Posterior cingulate gyrus (tissue), 11 donors: ENCODE data around the gene TMEM178A.

Experiments
- DNase-seq, 10 donors: peaks; one replicate each; pipeline versions ENCODE4 v3.0.0 to v3.0.0-alpha.2; 2020 to 2021; ENCODE audit warnings: mixed read lengths in 3 of 10
- intact Hi-C: fragments of 100-400 bp; cut with DNase I; formaldehyde crosslinking; loops from one replicate; pipeline ENCODE4 v1.15.1; 2023

TMEM178A gene

GRCh38 chr2:39673018-39673417 lies 7.3 kb downstream of the TMEM178A start:
- DNase-seq, result no peak
- intact Hi-C loops, result no loop called here

- intact Hi-C loops, result no loop called here
- DNase-seq, result no peak
Observed at GRCh38 chr2:39676342-39676741, 10.6 kb downstream of the TMEM178A start.

- no peak for DNase-seq
- intact Hi-C loops, result no loop called here
Observed at GRCh38 chr2:39678170-39678569, 12.5 kb downstream of the TMEM178A start.

GRCh38 chr2:39679805-39680204 lies 14.1 kb downstream of the TMEM178A start:
- intact Hi-C loops, result no loop called here
- no peak for DNase-seq

- no peak for DNase-seq
- intact Hi-C loops, result no loop called here
Observed at GRCh38 chr2:39682066-39682692, 16.5 kb downstream of the TMEM178A start.

- DNase-seq, result no peak
- intact Hi-C loops, result no loop called here
Observed at GRCh38 chr2:39683022-39683699, 17.4 kb downstream of the TMEM178A start.

GRCh38 chr2:39684464-39684863 lies 18.7 kb downstream of the TMEM178A start:
- intact Hi-C loops, result no loop called here
- no peak for DNase-seq

- intact Hi-C loops, result no loop called here
- no peak for DNase-seq
Observed at GRCh38 chr2:39685126-39685525, 19.4 kb downstream of the TMEM178A start.

GRCh38 chr2:39686456-39686855 lies 20.7 kb downstream of the TMEM178A start:
- intact Hi-C loops, result no loop called here
- peak in 4 of 10 donors; percentile 28 to 82 (median 78) for DNase-seq

- intact Hi-C loops, result no loop called here
- DNase-seq, result no peak
Observed at GRCh38 chr2:39688181-39688580, 22.5 kb downstream of the TMEM178A start.

- intact Hi-C loops, result no loop called here
- no peak for DNase-seq
Observed at GRCh38 chr2:39689272-39689841, 23.6 kb downstream of the TMEM178A start.

GRCh38 chr2:39689876-39690275 lies 24.2 kb downstream of the TMEM178A start:
- intact Hi-C loops, result loop anchor here (10.0 kb wide), 1 partner anchor 315 kb away; no protein-coding TSS in a partner anchor
- no peak for DNase-seq

GRCh38 chr2:39693245-39693644 lies 27.5 kb downstream of the TMEM178A start:
- intact Hi-C loops, result loop anchor here (10.0 kb wide), 1 partner anchor 318 kb away; no protein-coding TSS in a partner anchor
- DNase-seq, result no peak

- intact Hi-C loops, result loop anchor here (2.0 to 10.0 kb wide), 2 partner anchors 179 to 321 kb away; no protein-coding TSS in a partner anchor
- DNase-seq, result no peak
Observed at GRCh38 chr2:39696101-39696553, 30.4 kb downstream of the TMEM178A start.

GRCh38 chr2:39696838-39697237 lies 31.1 kb downstream of the TMEM178A start:
- intact Hi-C loops, result loop anchor here (2.0 to 10.0 kb wide), 2 partner anchors 180 to 322 kb away; no protein-coding TSS in a partner anchor

GRCh38 chr2:39697454-39697853 lies 31.7 kb downstream of the TMEM178A start:
- intact Hi-C loops, result loop anchor here (2.0 to 10.0 kb wide), 2 partner anchors 181 to 323 kb away; no protein-coding TSS in a partner anchor
- DNase-seq, result peak in 7 of 10 donors; percentile 11 to 87 (median 47)

More at GRCh38 chr2:39696838-39697237, 31.1 kb downstream of the TMEM178A start:
- no peak for DNase-seq

- intact Hi-C loops, result no loop called here
- DNase-seq, result no peak
Observed at GRCh38 chr2:39701137-39701536, 35.4 kb downstream of the TMEM178A start.

GRCh38 chr2:39703181-39703872 lies 37.6 kb downstream of the TMEM178A start:
- intact Hi-C loops, result no loop called here
- DNase-seq, result no peak

GRCh38 chr2:39704540-39704939 lies 38.8 kb downstream of the TMEM178A start:
- no peak for DNase-seq
- intact Hi-C loops, result no loop called here

GRCh38 chr2:39705638-39706037 lies 39.9 kb downstream of the TMEM178A start:
- intact Hi-C loops, result no loop called here
- no peak for DNase-seq

GRCh38 chr2:39706312-39706711 lies 40.6 kb downstream of the TMEM178A start:
- intact Hi-C loops, result no loop called here
- DNase-seq, result no peak
